H9 (cell line): Measurements from ENCODE around the gene MCF2L. TPM values are rescaled to one million over a fixed set of nuclear protein-coding genes. Genes with fewer than 3 reads are reported as not detected.

Experiments
- DNase-seq: peaks from one replicate; pipeline ENCODE4 v3.0.0-alpha.2; 2017
- H2AFZ ChIP-seq: one replicate; pipeline ENCODE4 v1.6.1; 2013; ENCODE audit warnings: mild to moderate bottlenecking, low read length, control low read depth, moderate library complexity
- H2AK5ac ChIP-seq: 2 replicates; pipeline ENCODE4 v1.6.1; 2013; ENCODE audit warnings: low read length, control low read depth, mixed read lengths; ENCODE audit not compliant: insufficient read length
- H2BK120ac ChIP-seq: one replicate; pipeline ENCODE4 v1.6.1; 2013; ENCODE audit warnings: low read depth, mild to moderate bottlenecking, low read length, control low read depth, inconsistent platforms; ENCODE audit not compliant: poor library complexity, severe bottlenecking
- H2BK12ac ChIP-seq: 2 replicates; pipeline ENCODE4 v1.6.1; 2013; ENCODE audit warnings: low read length, control low read depth, mixed read lengths, low read depth; ENCODE audit not compliant: insufficient read length
- H2BK15ac ChIP-seq: 2 replicates; pipeline ENCODE4 v1.6.1; 2013; ENCODE audit warnings: low read depth, low read length, control low read depth
- H2BK20ac ChIP-seq: one replicate; pipeline ENCODE4 v1.6.1; 2013; ENCODE audit warnings: low read depth, mild to moderate bottlenecking, low read length, control low read depth, inconsistent platforms; ENCODE audit not compliant: poor library complexity, severe bottlenecking
- H2BK5ac ChIP-seq: 2 replicates; pipeline ENCODE4 v1.6.1; 2013; ENCODE audit warnings: low read length, control low read depth, mixed read lengths; ENCODE audit not compliant: insufficient read length
- H3K14ac ChIP-seq: 2 replicates; pipeline ENCODE4 v1.6.1; 2013; ENCODE audit warnings: low read length, control low read depth; ENCODE audit not compliant: insufficient read depth
- H3K18ac ChIP-seq: 2 replicates; pipeline ENCODE4 v1.6.1; 2013; ENCODE audit warnings: low read depth, mild to moderate bottlenecking, mixed read lengths, low read length, control low read depth; ENCODE audit not compliant: insufficient read length
- H3K23ac ChIP-seq: 2 replicates; pipeline ENCODE4 v1.6.1; 2013; ENCODE audit warnings: low read length, control low read depth, mixed read lengths, low read depth; ENCODE audit not compliant: insufficient read length
- H3K23me2 ChIP-seq: 2 replicates; pipeline ENCODE4 v1.6.1; 2013; ENCODE audit warnings: low read depth, mild to moderate bottlenecking, mixed read lengths, low read length, control low read depth; ENCODE audit not compliant: insufficient read length, poor library complexity, severe bottlenecking
- H3K27ac ChIP-seq: 2 replicates; pipeline ENCODE4 v1.5.1; 2013; ENCODE audit warnings: low read length, control low read depth, mixed read lengths, low read depth; ENCODE audit not compliant: insufficient read length
- H3K27me3 ChIP-seq: 2 replicates; pipeline ENCODE4 v1.6.1; 2013; ENCODE audit warnings: low read length, control low read depth, inconsistent platforms; ENCODE audit not compliant: insufficient read depth
- H3K4ac ChIP-seq: 2 replicates; pipeline ENCODE4 v1.6.1; 2013; ENCODE audit warnings: low read depth, mild to moderate bottlenecking, control low read depth, inconsistent platforms, low read length, moderate library complexity
- H3K4me1 ChIP-seq: 2 replicates; pipeline ENCODE4 v1.6.1; 2013; ENCODE audit warnings: low read length, control low read depth, inconsistent platforms; ENCODE audit not compliant: insufficient read depth
- H3K4me2 ChIP-seq: 2 replicates; pipeline ENCODE4 v1.6.1; 2013; ENCODE audit warnings: low read length, control low read depth, mixed read lengths; ENCODE audit not compliant: insufficient read length, insufficient read depth
- H3K56ac ChIP-seq: 2 replicates; pipeline ENCODE4 v1.6.1; 2013; ENCODE audit warnings: low read depth, mild to moderate bottlenecking, mixed read lengths, low read length, control low read depth; ENCODE audit not compliant: insufficient read length
- H3K79me1 ChIP-seq: 2 replicates; pipeline ENCODE4 v1.6.1; 2013; ENCODE audit warnings: low read depth, mild to moderate bottlenecking, moderate library complexity, low read length, control low read depth, inconsistent platforms; ENCODE audit not compliant: insufficient read depth, poor library complexity, severe bottlenecking
- H3K79me2 ChIP-seq: 2 replicates; pipeline ENCODE4 v1.6.1; 2013; ENCODE audit warnings: low read length, control low read depth, inconsistent platforms; ENCODE audit not compliant: insufficient read depth
- H3K9ac ChIP-seq: 2 replicates; pipeline ENCODE4 v1.6.1; 2013; ENCODE audit warnings: low read length, control low read depth, mixed read lengths; ENCODE audit not compliant: insufficient read length; ENCODE audit errors: extremely low read depth
- H3K9me3 ChIP-seq: one replicate; pipeline ENCODE4 v1.6.1; 2013; ENCODE audit warnings: low read depth, low read length, inconsistent platforms; ENCODE audit not compliant: control insufficient read depth
- H3T11ph ChIP-seq: one replicate; pipeline ENCODE4 v1.6.1; 2013; ENCODE audit warnings: mild to moderate bottlenecking, low read length, control low read depth, inconsistent platforms
- H4K20me1 ChIP-seq: one replicate; pipeline ENCODE4 v1.6.1; 2013; ENCODE audit not compliant: control insufficient read depth, insufficient read length, insufficient read depth
- H4K5ac ChIP-seq: 2 replicates; pipeline ENCODE4 v1.6.1; 2013; ENCODE audit warnings: low read depth, mild to moderate bottlenecking, mixed read lengths, low read length, control low read depth; ENCODE audit not compliant: insufficient read length
- H4K8ac ChIP-seq: replicated peaks from 2 replicates; pipeline ENCODE4 v1.6.1; 2013; ENCODE audit warnings: low read length, control low read depth, mixed read lengths, low read depth; ENCODE audit not compliant: insufficient read length
- H4K91ac ChIP-seq: 2 replicates; pipeline ENCODE4 v1.6.1; 2013; ENCODE audit warnings: low read depth, mild to moderate bottlenecking, moderate library complexity, mixed read lengths, low read length, control low read depth; ENCODE audit not compliant: insufficient read length
- H3K27ac Mint-ChIP-seq, 3 experiments: 2 replicates in 2 of 3; 3 replicates in 1 of 3; pipeline ENCODE4 v1.8.0; 2020 to 2021; ENCODE audit warnings: mixed read lengths in 3 of 3, mild to moderate bottlenecking in 1 of 3, moderate library complexity in 1 of 3
- H3K27me3 Mint-ChIP-seq: 2 replicates; pipeline ENCODE4 v1.8.0; 2021; ENCODE audit warnings: low read depth, mild to moderate bottlenecking, moderate library complexity, mixed read lengths
- H3K36me3 Mint-ChIP-seq, 3 experiments: 2 replicates in 2 of 3; 3 replicates in 1 of 3; pipeline ENCODE4 v1.8.0; 2020 to 2021; ENCODE audit warnings: low read depth in 3 of 3, mixed read lengths in 3 of 3; ENCODE audit not compliant: insufficient read depth in 1 of 3
- H3K4me1 Mint-ChIP-seq, 2 experiments: 2 replicates each; pipeline ENCODE4 v1.8.0; 2020; ENCODE audit warnings: mixed read lengths in 2 of 2
- H3K4me3 Mint-ChIP-seq, 2 experiments: 2 replicates in 1 of 2; 3 replicates in 1 of 2; pipeline ENCODE4 v1.8.0; 2020 to 2021; ENCODE audit warnings: mild to moderate bottlenecking in 2 of 2, mixed read lengths in 2 of 2, moderate library complexity in 1 of 2
- H3K9me3 Mint-ChIP-seq, 2 experiments: 2 replicates in 1 of 2; 3 replicates in 1 of 2; pipeline ENCODE4 v1.8.0; 2020; ENCODE audit warnings: mild to moderate bottlenecking in 2 of 2, mixed read lengths in 2 of 2, moderate library complexity in 1 of 2
- WGBS: extraction: QIAGEN DNeasy Blood & Tissue Kit; methylation state at CpG from one replicate; pipeline ENCODE4 v1.1.7; 2013; ENCODE audit warnings: missing lambda C conversion rate, low lambda C conversion rate, mixed read lengths; ENCODE audit not compliant: insufficient read length; ENCODE audit errors: extremely low coverage; 5-methylcytosine and 5-hydroxymethylcytosine counted together
- total RNA-seq: library from RNA; stranded (reverse); gene quantifications from 2 replicates; pipeline ENCODE4 v1.2.1, GENCODE V29; 2021
- TF ChIP-seq, protein P1 (sequence below): fragments of 200-600 bp; sonication (generic); conservative IDR thresholded peaks from 3 replicates; pipeline ENCODE4 v1.8.0; 2021; ENCODE audit warnings: antibody characterized with exemption, mild to moderate bottlenecking

The MCF2L gene
- total RNA-seq, 1 experiment from 2014 or later, result 18.5 TPM

DNA sequence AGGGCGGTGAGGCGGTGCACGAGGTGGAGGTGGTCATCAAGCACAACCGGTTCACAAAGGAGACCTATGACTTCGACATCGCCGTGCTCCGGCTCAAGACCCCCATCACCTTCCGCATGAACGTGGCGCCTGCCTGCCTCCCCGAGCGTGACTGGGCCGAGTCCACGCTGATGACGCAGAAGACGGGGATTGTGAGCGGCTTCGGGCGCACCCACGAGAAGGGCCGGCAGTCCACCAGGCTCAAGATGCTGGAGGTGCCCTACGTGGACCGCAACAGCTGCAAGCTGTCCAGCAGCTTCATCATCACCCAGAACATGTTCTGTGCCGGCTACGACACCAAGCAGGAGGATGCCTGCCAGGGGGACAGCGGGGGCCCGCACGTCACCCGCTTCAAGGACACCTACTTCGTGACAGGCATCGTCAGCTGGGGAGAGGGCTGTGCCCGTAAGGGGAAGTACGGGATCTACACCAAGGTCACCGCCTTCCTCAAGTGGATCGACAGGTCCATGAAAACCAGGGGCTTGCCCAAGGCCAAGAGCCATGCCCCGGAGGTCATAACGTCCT is 180.0 kb downstream of the MCF2L start:
- H3K79me2 ChIP-seq, result no peaks in the 10 kb centered on the region
- no peak overlapping the region for H2BK5ac ChIP-seq
- no peak overlapping the region for H2AK5ac ChIP-seq
- no peaks in the 10 kb centered on the region for H3K79me1 ChIP-seq
- no peak overlapping the region for H3T11ph ChIP-seq
- no peak overlapping the region for H3K27ac ChIP-seq
- H3K27ac Mint-ChIP-seq, result no peak overlapping the region
- no peak overlapping the region for H3K9ac ChIP-seq
- H4K8ac ChIP-seq, result no peak overlapping the region
- H3K14ac ChIP-seq, result no peak overlapping the region; the same call in 1 of the 2 replicates
- H3K23me2 ChIP-seq, result peaks cover 12% of the 10 kb centered on the region
- no peaks in the 10 kb centered on the region for H3K4me1 ChIP-seq
- no peak overlapping the region for H3K56ac ChIP-seq
- no peak overlapping the region for H3K4me2 ChIP-seq
- H2BK12ac ChIP-seq, result no peak overlapping the region
- H3K27me3 Mint-ChIP-seq, result peaks cover 32% of the 10 kb centered on the region
- no peak overlapping the region for H2BK20ac ChIP-seq
- H3K36me3 Mint-ChIP-seq, result no peaks in the 10 kb centered on the region; a peak in 2 of 7 replicates
- H3K27me3 ChIP-seq, result no peaks in the 10 kb centered on the region; the same call in 1 of the 2 replicates
- no peak overlapping the region for H4K5ac ChIP-seq
- H3K4me1 Mint-ChIP-seq, result peaks cover 15 to 20% of the 10 kb centered on the region in 2 experiments
- TF ChIP-seq, protein P1, sequence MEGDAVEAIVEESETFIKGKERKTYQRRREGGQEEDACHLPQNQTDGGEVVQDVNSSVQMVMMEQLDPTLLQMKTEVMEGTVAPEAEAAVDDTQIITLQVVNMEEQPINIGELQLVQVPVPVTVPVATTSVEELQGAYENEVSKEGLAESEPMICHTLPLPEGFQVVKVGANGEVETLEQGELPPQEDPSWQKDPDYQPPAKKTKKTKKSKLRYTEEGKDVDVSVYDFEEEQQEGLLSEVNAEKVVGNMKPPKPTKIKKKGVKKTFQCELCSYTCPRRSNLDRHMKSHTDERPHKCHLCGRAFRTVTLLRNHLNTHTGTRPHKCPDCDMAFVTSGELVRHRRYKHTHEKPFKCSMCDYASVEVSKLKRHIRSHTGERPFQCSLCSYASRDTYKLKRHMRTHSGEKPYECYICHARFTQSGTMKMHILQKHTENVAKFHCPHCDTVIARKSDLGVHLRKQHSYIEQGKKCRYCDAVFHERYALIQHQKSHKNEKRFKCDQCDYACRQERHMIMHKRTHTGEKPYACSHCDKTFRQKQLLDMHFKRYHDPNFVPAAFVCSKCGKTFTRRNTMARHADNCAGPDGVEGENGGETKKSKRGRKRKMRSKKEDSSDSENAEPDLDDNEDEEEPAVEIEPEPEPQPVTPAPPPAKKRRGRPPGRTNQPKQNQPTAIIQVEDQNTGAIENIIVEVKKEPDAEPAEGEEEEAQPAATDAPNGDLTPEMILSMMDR, result no peak
- no peak overlapping the region for H4K91ac ChIP-seq
- no peak overlapping the region for H3K18ac ChIP-seq
- H3K4ac ChIP-seq, result no peak overlapping the region
- DNase-seq, result peak; percentile 22
- H3K9me3 ChIP-seq, result no peaks in the 10 kb centered on the region
- H4K20me1 ChIP-seq, result no peaks in the 10 kb centered on the region
- WGBS, result no CpG with 5 or more reads among the region's 38 CpGs
- no peak overlapping the region for H3K23ac ChIP-seq
- no peak overlapping the region for H2BK120ac ChIP-seq
- H3K9me3 Mint-ChIP-seq, result no peaks in the 10 kb centered on the region; a peak in 1 of 5 replicates
- no peak overlapping the region for H2AFZ ChIP-seq
- H3K4me3 Mint-ChIP-seq, result no peak overlapping the region
- no peak overlapping the region for H2BK15ac ChIP-seq

Other genes starting within 250 kb of the MCF2L start
- 0.66 and 0.81 TPM in 2 replicates for gene F7, start 136.6 kb downstream of the MCF2L start, total RNA-seq
- 1.7 TPM in 2 replicates for gene F10, start 153.6 kb downstream of the MCF2L start, total RNA-seq
- not detected in 2 replicates for gene PROZ, start 189.4 kb downstream of the MCF2L start, total RNA-seq
- gene PCID2, start 239.5 kb downstream of the MCF2L start, total RNA-seq, result 62.3 and 66.0 TPM in 2 replicates
- gene CUL4A, start 240.4 kb downstream of the MCF2L start, total RNA-seq, result 94.7 and 97.9 TPM in 2 replicates